NCI-H2107 treated with DMSO at 0.1 percent for 48 hours (cell line): ENCODE measurements around the gene CRADD.
"Not testable (repeated sequence)": the region's sequence is repeated elsewhere in the genome, so short reads cannot be mapped to it uniquely, and the experiment has no call there.

Experiments used
- DNase-seq: peaks from one replicate; lab custom pipeline; 2025; ENCODE audit not compliant: unreplicated experiment; lab: John Stamatoyannopoulos, UW

CRADD gene

GRCh38 chr12:93924367-93924766 lies 247.2 kb downstream of the CRADD start:
- no peak for DNase-seq

GRCh38 chr12:93925585-93926205 lies 248.5 kb downstream of the CRADD start:
- no peak for DNase-seq

GRCh38 chr12:93926237-93926636 lies 249.1 kb downstream of the CRADD start:
- no peak for DNase-seq

- not testable (repeated sequence) for DNase-seq
Measured at GRCh38 chr12:93929081-93929480, 251.9 kb downstream of the CRADD start.

- no peak for DNase-seq
Measured at GRCh38 chr12:93937812-93938211, 260.6 kb downstream of the CRADD start.

- DNase-seq: no peak
Measured at GRCh38 chr12:93938317-93938716, 261.1 kb downstream of the CRADD start.

- no peak for DNase-seq
Measured at GRCh38 chr12:93938931-93939330, 261.8 kb downstream of the CRADD start.

- no peak for DNase-seq
Measured at GRCh38 chr12:93939641-93940325, 262.6 kb downstream of the CRADD start.

- DNase-seq: no peak
Measured at GRCh38 chr12:93943780-93944179, 266.6 kb downstream of the CRADD start.

- no peak for DNase-seq
Measured at GRCh38 chr12:93944201-93944600, 267.0 kb downstream of the CRADD start.
